GM19193 (cell line): ENCODE measurements around the gene INPP5E.

Experiments used
- POLR2A ChIP-seq: IDR thresholded peaks from 4 replicates; pipeline ENCODE4 v1.6.1; 2011; ENCODE audit not compliant: insufficient read depth, insufficient read length; ENCODE audit errors: extremely low read depth

INPP5E gene

DNA sequence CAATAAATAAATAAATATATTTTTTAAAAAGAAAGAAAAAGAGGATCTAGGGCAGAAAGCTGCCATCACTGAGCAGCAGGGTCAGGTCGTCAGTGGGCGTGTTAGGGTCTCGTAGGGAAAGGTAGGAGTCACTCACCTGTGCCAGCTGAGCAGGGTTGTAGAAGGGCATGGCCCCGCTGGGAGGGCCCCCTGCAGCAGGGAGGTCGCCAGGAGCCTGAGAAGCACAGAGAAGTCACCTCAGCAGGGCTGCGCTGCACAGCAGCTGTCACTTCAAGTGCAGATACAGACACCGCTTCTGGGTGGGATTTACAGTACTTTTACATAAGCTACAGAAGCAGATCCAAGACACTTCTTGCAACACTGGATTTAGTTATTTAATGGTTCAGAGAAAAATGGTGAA, 4.0 kb upstream of the INPP5E start:
- no peak for TF ChIP-seq POLR2A

- no peak for TF ChIP-seq POLR2A
These were observed 3.4 kb upstream of the INPP5E start for GRCh38 chr9:136443087-136443486.

GRCh38 chr9:136442265-136442664, 2.6 kb upstream of the INPP5E start:
- no peak for TF ChIP-seq POLR2A

DNA sequence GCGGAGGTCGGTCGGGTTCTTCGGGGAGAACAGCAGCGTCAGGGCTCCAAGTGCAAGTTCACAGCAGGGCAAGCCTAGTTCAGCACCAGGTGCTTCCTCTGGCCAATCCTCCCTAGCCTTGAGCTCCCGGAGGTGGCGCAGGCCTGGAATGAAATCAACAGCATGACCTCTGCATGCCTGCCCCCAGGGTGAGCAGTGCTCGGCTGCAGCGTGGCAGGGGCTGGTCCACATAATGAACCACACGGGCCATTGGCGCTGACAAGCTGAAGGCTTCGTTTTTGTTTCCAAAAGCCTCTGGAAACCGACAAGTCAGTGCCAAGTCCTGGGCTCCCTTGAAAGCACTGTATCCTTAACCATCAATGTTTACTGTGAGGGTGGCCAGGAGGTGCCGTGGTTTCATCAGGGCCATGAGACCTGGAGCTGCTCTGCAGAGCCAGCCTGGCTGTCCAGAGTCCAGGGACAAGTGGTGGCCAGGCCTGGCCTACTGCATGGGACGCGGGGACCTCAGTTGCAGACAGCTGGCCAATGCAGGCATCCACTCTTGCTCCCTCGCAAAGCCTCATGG, 2.1 kb upstream of the INPP5E start:
- no peak for TF ChIP-seq POLR2A

GRCh38 chr9:136441191-136441680, 1.6 kb upstream of the INPP5E start:
- TF ChIP-seq POLR2A, result no peak

DNA sequence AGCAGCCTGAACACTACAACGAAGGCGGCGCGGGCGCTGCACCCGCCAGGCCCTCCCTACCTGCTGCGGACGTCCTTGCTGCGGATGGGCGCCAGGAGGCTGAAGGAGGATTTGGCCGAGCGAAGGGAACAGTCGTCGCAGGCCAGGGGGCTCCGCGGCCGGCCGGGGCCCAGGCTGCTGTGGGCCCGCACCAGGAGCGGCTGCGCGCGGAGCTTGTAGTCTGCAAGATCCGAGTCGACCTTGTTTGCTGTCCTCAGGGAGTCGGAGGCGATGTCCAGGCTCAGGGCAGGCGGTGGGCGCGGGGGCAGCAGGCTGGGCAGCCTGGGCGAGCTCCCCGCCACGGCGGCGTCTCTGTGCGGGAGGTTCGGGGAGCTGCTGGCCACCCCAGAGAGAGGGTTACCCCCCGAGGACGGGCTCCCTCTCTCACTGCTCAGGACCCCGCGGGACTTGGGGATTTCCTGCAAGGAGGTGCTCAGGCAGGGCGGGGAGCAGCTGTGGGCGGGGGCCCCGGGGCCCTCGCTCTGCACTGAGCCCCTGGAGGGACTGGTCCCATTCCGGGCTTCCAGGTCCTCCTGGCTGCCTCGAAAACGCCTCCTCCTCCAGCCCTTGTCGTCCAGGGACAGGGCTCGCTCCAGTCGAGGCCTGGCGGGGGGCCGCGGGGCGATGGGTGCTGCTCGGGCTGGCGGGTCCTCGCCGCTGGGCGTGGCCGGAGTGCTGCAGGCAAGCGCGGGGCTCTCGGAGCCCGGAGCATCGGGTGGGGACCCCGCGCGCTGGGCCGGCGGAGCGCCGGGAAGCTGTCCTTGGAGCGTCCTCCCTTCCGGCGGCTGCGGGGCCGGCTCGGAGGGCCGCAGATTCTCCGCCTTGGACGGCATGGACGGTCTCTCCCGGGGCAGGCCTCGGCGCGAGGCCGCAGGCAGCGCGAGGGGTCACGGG, 831 bp downstream of the INPP5E start:
- TF ChIP-seq POLR2A, result peak; percentile 40

- no peak for TF ChIP-seq POLR2A
These were observed 1.7 kb downstream of the INPP5E start for GRCh38 chr9:136437839-136438547.

DNA sequence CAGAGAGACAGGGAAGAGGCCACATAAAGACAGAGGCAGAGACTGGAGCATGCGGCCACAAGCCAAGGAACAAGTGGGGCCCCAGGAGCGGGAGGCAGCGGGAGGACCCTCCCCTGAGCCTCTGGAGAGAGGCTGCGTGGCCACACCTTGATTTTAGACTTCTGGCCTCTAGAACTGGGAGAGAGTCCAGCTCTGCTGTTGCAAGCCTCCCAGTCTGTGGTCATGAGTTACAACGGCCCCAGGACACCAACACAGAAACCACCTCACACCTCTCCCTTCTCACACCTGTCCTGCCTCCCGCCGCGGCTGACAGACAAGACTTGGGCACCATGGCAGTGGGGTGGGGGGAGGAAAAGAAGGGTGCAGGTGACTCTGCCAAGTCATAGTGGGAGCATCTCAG, 2.2 kb downstream of the INPP5E start:
- no peak for TF ChIP-seq POLR2A

GRCh38 chr9:136436055-136436634, 3.5 kb downstream of the INPP5E start:
- no peak for TF ChIP-seq POLR2A

DNA sequence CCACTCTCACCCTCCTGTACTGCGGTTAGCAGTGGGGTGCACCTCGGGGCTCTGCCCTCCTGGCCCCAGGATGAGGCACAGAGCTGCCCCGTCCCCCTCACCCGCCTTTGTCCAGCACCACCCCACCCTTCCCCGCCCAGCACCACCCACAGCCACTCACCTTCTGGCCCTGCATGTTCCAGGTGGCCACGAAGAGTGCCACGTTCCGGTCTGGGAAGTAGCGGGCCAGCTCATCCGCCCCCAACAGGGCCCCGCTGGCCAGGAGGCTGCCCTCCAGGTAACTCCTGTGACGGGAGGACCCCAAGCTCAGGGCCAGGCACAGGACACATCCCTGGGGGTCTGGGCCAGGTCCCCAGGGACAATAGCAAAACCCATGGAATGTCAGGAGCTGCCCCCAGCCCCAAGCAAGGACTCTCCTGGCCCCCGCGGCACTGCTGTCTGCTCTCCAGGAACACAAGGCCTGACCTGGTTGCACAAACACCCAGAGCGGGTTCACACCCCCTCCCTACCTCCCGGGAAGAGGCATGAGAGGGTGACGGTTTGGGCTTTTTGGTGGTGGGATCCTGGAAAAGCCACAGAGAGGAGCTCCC, 5.0 kb downstream of the INPP5E start:
- TF ChIP-seq POLR2A, result no peak

GRCh38 chr9:136433849-136434579, 5.6 kb downstream of the INPP5E start:
- TF ChIP-seq POLR2A, result no peak

DNA sequence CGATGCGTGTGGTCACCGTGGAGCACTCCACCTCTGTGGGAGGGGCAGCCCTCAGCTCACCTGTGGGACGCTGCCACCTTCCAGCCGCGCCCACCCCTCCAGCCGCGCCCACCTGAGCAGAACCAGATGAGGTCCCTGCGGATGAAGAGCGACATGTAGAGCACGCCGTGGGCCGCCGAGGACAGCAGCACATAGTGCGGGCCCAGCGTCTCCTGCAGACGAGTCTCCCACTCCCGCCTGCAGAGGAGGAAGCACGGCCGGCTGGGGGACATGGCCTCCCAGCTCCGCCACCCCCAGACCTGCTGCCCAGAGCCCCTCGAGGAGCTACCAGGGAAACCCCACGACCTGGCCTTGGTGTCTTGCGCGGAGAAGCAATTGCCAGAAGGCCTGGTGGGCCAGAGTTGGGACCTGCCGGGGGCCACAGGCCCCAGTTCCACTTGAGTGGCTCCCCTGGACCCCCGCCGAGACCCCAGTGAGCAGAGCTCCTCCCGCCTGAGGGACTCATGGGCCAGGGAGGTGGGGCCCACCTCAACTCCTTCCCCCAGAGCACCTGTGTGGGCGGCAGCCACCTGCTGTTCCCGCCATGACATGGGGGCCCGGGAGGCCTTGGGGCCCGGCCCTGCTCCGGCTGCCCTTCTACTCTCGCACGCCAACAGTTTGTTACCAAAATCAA, 6.5 kb downstream of the INPP5E start:
- TF ChIP-seq POLR2A, result no peak

DNA sequence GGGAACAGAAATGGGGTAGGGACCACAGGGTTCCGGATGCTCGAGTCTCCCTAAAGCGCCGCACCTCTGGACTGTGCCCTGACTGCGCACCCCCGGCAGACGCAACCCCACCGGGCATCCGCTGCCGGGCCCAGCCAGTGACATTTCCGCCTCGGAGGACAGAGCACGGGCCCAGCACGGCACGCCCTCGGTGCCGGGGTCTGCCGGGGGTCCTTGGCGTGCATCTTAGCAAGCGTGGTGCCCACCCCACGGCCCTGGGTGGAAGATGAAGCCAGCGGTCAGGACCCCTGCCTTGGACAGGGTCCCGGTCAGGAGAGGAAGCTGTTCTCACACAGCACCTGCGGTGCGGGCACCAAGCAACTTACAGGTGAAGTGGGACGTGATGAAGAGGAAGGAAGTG, 7.1 kb downstream of the INPP5E start:
- no peak for TF ChIP-seq POLR2A
